GM23248 (cell line): ENCODE data around the gene RAB33A. TPM values are rescaled to one million over a fixed set of nuclear protein-coding genes. Genes with fewer than 3 reads are reported as not detected.
A peak's percentile ranks its signal among the peaks of the same experiment; 100 is the strongest.
"Not testable (repeated sequence)": the region's sequence is repeated elsewhere in the genome, so short reads cannot be mapped to it uniquely, and the experiment has no call there.

Experiments
- DNase-seq: peaks from one replicate; pipeline ENCODE4 v3.0.0-alpha.2; 2015
- H2AFZ ChIP-seq: fragments of 200-600 bp; sonication (generic); 2 replicates; pipeline ENCODE4 v1.6.1; 2016; ENCODE audit warnings: antibody characterized with exemption
- H3F3A ChIP-seq: fragments of 200-600 bp; sonication (generic); 2 replicates; pipeline ENCODE4 v1.6.1; 2016; ENCODE audit warnings: mild to moderate bottlenecking, antibody characterized with exemption, mixed run types; ENCODE audit not compliant: insufficient read depth
- H3K27ac ChIP-seq: fragments of 200-600 bp; sonication (generic); 2 replicates; pipeline ENCODE4 v1.5.1; 2016; ENCODE audit warnings: mild to moderate bottlenecking
- H3K27me3 ChIP-seq: fragments of 200-600 bp; sonication (generic); replicated peaks from 2 replicates; pipeline ENCODE4 v1.6.1; 2016; ENCODE audit warnings: mild to moderate bottlenecking; ENCODE audit not compliant: insufficient read depth
- H3K36me3 ChIP-seq: fragments of 200-600 bp; sonication (generic); 2 replicates; pipeline ENCODE4 v1.6.1; 2016; ENCODE audit warnings: low read depth, mild to moderate bottlenecking
- H3K4me1 ChIP-seq: fragments of 200-600 bp; sonication (generic); 2 replicates; pipeline ENCODE4 v1.6.1; 2016; ENCODE audit warnings: mild to moderate bottlenecking; ENCODE audit not compliant: insufficient read depth
- H3K4me2 ChIP-seq: fragments of 200-600 bp; sonication (generic); one replicate; pipeline ENCODE4 v1.6.1; 2016; ENCODE audit warnings: mild to moderate bottlenecking; ENCODE audit not compliant: unreplicated experiment
- H3K4me3 ChIP-seq: fragments of 200-600 bp; sonication (generic); 2 replicates; pipeline ENCODE4 v1.5.1; 2016; ENCODE audit warnings: mild to moderate bottlenecking
- H3K79me2 ChIP-seq: fragments of 200-600 bp; sonication (generic); 2 replicates; pipeline ENCODE4 v1.6.1; 2016; ENCODE audit warnings: mild to moderate bottlenecking; ENCODE audit not compliant: insufficient read depth
- H3K9ac ChIP-seq: fragments of 200-600 bp; sonication (generic); 2 replicates; pipeline ENCODE4 v1.6.1; 2016; ENCODE audit warnings: mild to moderate bottlenecking
- H3K9me2 ChIP-seq: fragments of 200-600 bp; sonication (generic); 2 replicates; pipeline ENCODE4 v1.6.1; 2016; ENCODE audit warnings: mixed run types, mild to moderate bottlenecking, moderate library complexity; ENCODE audit not compliant: insufficient read depth
- H3K9me3 ChIP-seq: fragments of 200-600 bp; sonication (generic); one replicate; pipeline ENCODE4 v1.6.1; 2017; ENCODE audit warnings: low read depth
- H4K20me1 ChIP-seq: fragments of 200-600 bp; sonication (generic); 2 replicates; pipeline ENCODE4 v1.6.0; 2016; ENCODE audit not compliant: insufficient read depth
- EZH2 ChIP-seq: fragments of 200-600 bp; sonication (generic); IDR thresholded peaks from 2 replicates; pipeline ENCODE4 v1.6.1; 2018; ENCODE audit warnings: antibody characterized with exemption, mild to moderate bottlenecking; ENCODE audit not compliant: insufficient read depth, poor library complexity, severe bottlenecking
- EZH2phosphoT487 ChIP-seq: fragments of 200-600 bp; sonication (generic); IDR thresholded peaks from 2 replicates; pipeline ENCODE4 v1.6.1; 2018; ENCODE audit warnings: antibody characterized with exemption, moderate library complexity, mild to moderate bottlenecking, low read depth; ENCODE audit not compliant: insufficient read depth
- WGBS, 2 experiments: methylation state at CpG; one replicate each; pipeline ENCODE4 v1.1.6; 2015 to 2017; ENCODE audit warnings: low lambda C conversion rate in 2 of 2, low coverage in 1 of 2; ENCODE audit errors: missing lambda C conversion rate in 2 of 2; 5-methylcytosine and 5-hydroxymethylcytosine counted together
- in situ Hi-C: fragments of 300-500 bp; cut with MboI; formaldehyde crosslinking; loops from 2 replicates; pipeline ENCODE4 v1.15.0; 2020
- polyA plus RNA-seq: library from polyadenylated mRNA; unstranded; fragments of >200 nt; fragmentation: Nextera tagmentation; extraction: Ambion mirVana; gene quantifications from 2 replicates; pipeline ENCODE4 v1.2.1, GENCODE V29; 2016
- total RNA-seq: library from RNA; depleted of rRNA; stranded (reverse); fragments of >200 nt; shearing (Covaris generic); gene quantifications from 2 replicates; pipeline ENCODE4 v1.2.3, GENCODE V29; 2014; rRNA removed

Gene RAB33A
- total and polyA plus RNA-seq, 2 experiments from 2014 or later, result 2.3 to 5.8 TPM

- no peak overlapping the region for H3K9ac ChIP-seq
- H3K27me3 ChIP-seq, result no peaks in the 10 kb centered on the region
- H3K79me2 ChIP-seq, result no peaks in the 10 kb centered on the region
- WGBS, 2 experiments, result 77% methylated on average over 2 of the region's 2 CpGs
- H3K9me2 ChIP-seq, result no peaks in the 10 kb centered on the region
- H3K4me3 ChIP-seq, result no peak overlapping the region
- no peaks in the 10 kb centered on the region for H3K4me1 ChIP-seq
- H3K4me2 ChIP-seq, result no peak overlapping the region
- H3K27ac ChIP-seq, result no peak overlapping the region
- H3K36me3 ChIP-seq, result 0 out of 2 replicates have a peak, but pooled peaks cover 3% of the 10 kb centered on the region
- in situ Hi-C loops, result no loop called here
- H3F3A ChIP-seq, result no peaks in the 10 kb centered on the region
- H3K9me3 ChIP-seq, result no peaks in the 10 kb centered on the region
- TF ChIP-seq EZH2 (no peak), EZH2phosphoT487 (no peak)
- no peaks in the 10 kb centered on the region for H4K20me1 ChIP-seq
- DNase-seq, result peak; percentile 5
- H2AFZ ChIP-seq, result no peak overlapping the region
Measured at GRCh38 chrX:130224810-130225209, 53.0 kb downstream of the RAB33A start.

- no peaks in the 10 kb centered on the region for H3K4me1 ChIP-seq
- no peaks in the 10 kb centered on the region for H3F3A ChIP-seq
- DNase-seq, result no peak
- no peaks in the 10 kb centered on the region for H3K9me3 ChIP-seq
- no peak overlapping the region for H3K9ac ChIP-seq
- H4K20me1 ChIP-seq, result no peaks in the 10 kb centered on the region
- H3K4me3 ChIP-seq, result no peak overlapping the region
- no peaks in the 10 kb centered on the region for H3K27me3 ChIP-seq
- no peak overlapping the region for H2AFZ ChIP-seq
- in situ Hi-C loops, result no loop called here
- no peaks in the 10 kb centered on the region for H3K9me2 ChIP-seq
- WGBS, 2 experiments, result 97 to 100% methylated on average over 2 of the region's 2 CpGs
- TF ChIP-seq EZH2, result no peak
- no peak for TF ChIP-seq EZH2phosphoT487
- H3K4me2 ChIP-seq, result no peak overlapping the region
- no peak overlapping the region for H3K27ac ChIP-seq
- H3K36me3 ChIP-seq, result 0 out of 2 replicates have a peak, but pooled peaks cover 7% of the 10 kb centered on the region
- H3K79me2 ChIP-seq, result no peaks in the 10 kb centered on the region
Measured at GRCh38 chrX:130228871-130229270, 57.1 kb downstream of the RAB33A start.

- H3K9me3 ChIP-seq, H3F3A ChIP-seq, in situ Hi-C loops, H3K9ac ChIP-seq, H3K9me2 ChIP-seq, DNase-seq, H3K27me3 ChIP-seq, H3K4me3 ChIP-seq, H2AFZ ChIP-seq, H3K27ac ChIP-seq, H4K20me1 ChIP-seq, H3K4me1 ChIP-seq, H3K79me2 ChIP-seq, H3K4me2 ChIP-seq: not testable (repeated sequence)
- WGBS, 2 experiments, result 94 to 98% methylated on average over 4 of the region's 4 CpGs
- H3K36me3 ChIP-seq, result peaks cover 12% of the 10 kb centered on the region
Measured at GRCh38 chrX:130231184-130231583, 59.4 kb downstream of the RAB33A start.

Other genes with a start within 250 kb of the RAB33A start
- 0.38 and 1.7 TPM in 2 replicates for gene BCORL1, start 189.3 kb upstream of the RAB33A start, total RNA-seq
- 4.4 and 6.0 TPM in 2 replicates for gene BCORL1, start 189.3 kb upstream of the RAB33A start, polyA plus RNA-seq
- gene ELF4, start 61.5 kb upstream of the RAB33A start, total RNA-seq, result 16.5 and 19.2 TPM in 2 replicates
- gene ELF4, start 61.5 kb upstream of the RAB33A start, polyA plus RNA-seq, result 9.4 TPM in 2 replicates
- gene AIFM1, start 6.1 kb upstream of the RAB33A start, total RNA-seq, result 14.4 and 14.6 TPM in 2 replicates
- gene AIFM1, start 6.1 kb upstream of the RAB33A start, polyA plus RNA-seq, result 22.5 and 24.3 TPM in 2 replicates
- gene ZNF280C, start 96.9 kb downstream of the RAB33A start, total RNA-seq, result 3.2 and 3.4 TPM in 2 replicates
- 2.0 and 2.2 TPM in 2 replicates for gene ZNF280C, start 96.9 kb downstream of the RAB33A start, polyA plus RNA-seq
- 9.9 and 13.2 TPM in 2 replicates for gene SLC25A14, start 168.0 kb downstream of the RAB33A start, total RNA-seq
- 16.7 and 18.4 TPM in 2 replicates for gene SLC25A14, start 168.0 kb downstream of the RAB33A start, polyA plus RNA-seq
- gene GPR119, start 213.7 kb downstream of the RAB33A start, total RNA-seq, result not detected in 2 replicates
- gene GPR119, start 213.7 kb downstream of the RAB33A start, polyA plus RNA-seq, result not detected in 2 replicates
- gene RBMX2, start 230.0 kb downstream of the RAB33A start, total RNA-seq, result 13.7 and 17.0 TPM in 2 replicates
- 17.6 and 18.8 TPM in 2 replicates for gene RBMX2, start 230.0 kb downstream of the RAB33A start, polyA plus RNA-seq